Tibial nerve (tissue), 4 donors: Measurements from ENCODE around the gene MEIOB.

Experiments
- CTCF ChIP-seq, 5 experiments: fragments of 200-600 bp in 3 of 5; fragments of 450-650 bp in 2 of 5; sonication (generic) in 3 of 5; IDR thresholded peaks; one replicate each; pipeline ENCODE4 v1.5.1; 2016 to 2019; ENCODE audit warnings: antibody characterized with exemption in 5 of 5, mild to moderate bottlenecking in 3 of 5, moderate library complexity in 2 of 5
- EP300 ChIP-seq, 2 donors: sonication (generic); formaldehyde crosslinking; IDR thresholded peaks; one replicate each; pipeline ENCODE4 v1.6.1; 2017; ENCODE audit warnings: antibody characterized with exemption in 2 of 2, mild to moderate bottlenecking in 1 of 2
- POLR2A ChIP-seq, 2 donors: fragments of 450-650 bp; IDR thresholded peaks; one replicate each; pipeline ENCODE4 v1.6.1; 2017; ENCODE audit warnings: antibody characterized with exemption in 2 of 2, mild to moderate bottlenecking in 2 of 2, moderate library complexity in 2 of 2

DNA sequence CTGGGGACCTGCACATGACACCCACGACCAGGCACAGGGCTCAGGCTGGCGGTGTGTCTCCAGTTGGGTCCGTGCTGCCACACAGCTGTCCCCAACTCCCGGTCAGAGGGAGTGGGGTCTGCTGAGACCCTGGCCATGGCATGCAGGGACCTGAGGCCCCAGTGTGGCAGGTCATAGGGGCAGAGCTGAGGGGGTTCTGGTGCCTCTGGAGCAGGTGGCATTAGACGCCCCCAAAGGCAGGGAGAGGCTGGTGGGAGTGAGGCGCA, 85.0 kb downstream of the MEIOB start:
- no peak for TF ChIP-seq CTCF (IDR thresholded peaks at IDR 0.05)
- no peak for TF ChIP-seq POLR2A (IDR thresholded peaks at IDR 0.05)
- no peak for TF ChIP-seq EP300 (IDR thresholded peaks at IDR 0.05)
